IPS-20b (cell line): ENCODE results near the gene KHDC4.

Source experiments
- H3K27ac ChIP-seq: one replicate; pipeline ENCODE4 v1.5.1; 2013; ENCODE audit warnings: low read length
- H3K27me3 ChIP-seq: 2 replicates; pipeline ENCODE4 v1.6.1; 2013; ENCODE audit warnings: mild to moderate bottlenecking, low read length, inconsistent platforms; ENCODE audit not compliant: insufficient read depth
- H3K36me3 ChIP-seq: 2 replicates; pipeline ENCODE4 v1.6.1; 2013; ENCODE audit warnings: low read depth, mild to moderate bottlenecking, inconsistent platforms, low read length, moderate library complexity; ENCODE audit not compliant: insufficient read depth
- H3K4me1 ChIP-seq: 2 replicates; pipeline ENCODE4 v1.6.1; 2013; ENCODE audit warnings: mild to moderate bottlenecking, control low read depth, inconsistent platforms, low read length, moderate library complexity; ENCODE audit not compliant: insufficient read depth
- H3K4me3 ChIP-seq: 2 replicates; pipeline ENCODE4 v1.5.1; 2013; ENCODE audit warnings: mild to moderate bottlenecking, low read length, inconsistent platforms
- H3K9ac ChIP-seq: 2 replicates; pipeline ENCODE4 v1.6.1; 2013; ENCODE audit warnings: low read depth, mild to moderate bottlenecking, inconsistent platforms, low read length, moderate library complexity
- H3K9me3 ChIP-seq: 2 replicates; pipeline ENCODE4 v1.6.1; 2013; ENCODE audit warnings: mild to moderate bottlenecking, low read depth, low read length, inconsistent platforms; ENCODE audit not compliant: insufficient read depth

Gene KHDC4

DNA sequence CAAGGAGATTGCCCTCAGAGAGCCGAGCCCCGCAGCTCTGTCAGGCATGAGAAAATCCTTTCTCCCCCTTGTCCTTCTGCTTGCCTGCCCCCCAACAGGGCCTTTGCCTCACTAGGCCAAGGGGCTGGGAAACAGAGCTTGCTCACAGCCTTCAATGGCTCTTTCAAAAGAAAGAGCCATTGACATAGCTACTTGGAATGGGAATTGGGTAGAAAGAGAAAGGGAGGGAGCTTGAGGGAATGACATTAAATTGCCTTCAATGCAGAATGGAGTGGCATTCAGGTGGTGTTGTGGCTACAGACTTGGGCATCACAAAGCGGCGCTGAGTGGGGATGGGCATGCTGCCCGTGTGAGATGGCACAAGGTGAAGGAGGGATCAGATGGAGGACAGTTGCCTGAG, 61.7 kb downstream of the KHDC4 start:
- Histone ChIP-seq H3K36me3 (no peaks in the 10 kb centered on the region), H3K9ac (no peak overlapping the region), H3K4me1 (no peaks in the 10 kb centered on the region), H3K27ac (no peak overlapping the region), H3K9me3 (no peaks in the 10 kb centered on the region), H3K4me3 (no peak overlapping the region), H3K27me3 (no peaks in the 10 kb centered on the region)

- Histone ChIP-seq H3K27ac (no peak overlapping the region), H3K9me3 (no peaks in the 10 kb centered on the region), H3K4me1 (no peaks in the 10 kb centered on the region), H3K4me3 (no peak overlapping the region), H3K36me3 (no peaks in the 10 kb centered on the region), H3K9ac (no peak overlapping the region; the same call in 1 of the 2 replicates), H3K27me3 (no peaks in the 10 kb centered on the region)
Measured at GRCh38 chr1:155871390-155871789, 62.8 kb downstream of the KHDC4 start.

GRCh38 chr1:155867766-155868165, 66.4 kb downstream of the KHDC4 start:
- H3K27me3 ChIP-seq: no peaks in the 10 kb centered on the region
- no peaks in the 10 kb centered on the region for H3K4me1 ChIP-seq
- no peak overlapping the region for H3K4me3 ChIP-seq
- no peaks in the 10 kb centered on the region for H3K9me3 ChIP-seq
- no peak overlapping the region for H3K9ac ChIP-seq
- no peaks in the 10 kb centered on the region for H3K36me3 ChIP-seq
- H3K27ac ChIP-seq: no peak overlapping the region

- Histone ChIP-seq H3K4me3 (no peak overlapping the region), H3K36me3 (no peaks in the 10 kb centered on the region), H3K9me3 (no peaks in the 10 kb centered on the region), H3K27ac (no peak overlapping the region), H3K4me1 (peaks cover 5% of the 10 kb centered on the region; the same call in 1 of the 2 replicates), H3K27me3 (no peaks in the 10 kb centered on the region), H3K9ac (no peak overlapping the region)
Measured at GRCh38 chr1:155864393-155864792, 69.8 kb downstream of the KHDC4 start.
